ENCODE measurements around the gene RCAN2.

DNA sequence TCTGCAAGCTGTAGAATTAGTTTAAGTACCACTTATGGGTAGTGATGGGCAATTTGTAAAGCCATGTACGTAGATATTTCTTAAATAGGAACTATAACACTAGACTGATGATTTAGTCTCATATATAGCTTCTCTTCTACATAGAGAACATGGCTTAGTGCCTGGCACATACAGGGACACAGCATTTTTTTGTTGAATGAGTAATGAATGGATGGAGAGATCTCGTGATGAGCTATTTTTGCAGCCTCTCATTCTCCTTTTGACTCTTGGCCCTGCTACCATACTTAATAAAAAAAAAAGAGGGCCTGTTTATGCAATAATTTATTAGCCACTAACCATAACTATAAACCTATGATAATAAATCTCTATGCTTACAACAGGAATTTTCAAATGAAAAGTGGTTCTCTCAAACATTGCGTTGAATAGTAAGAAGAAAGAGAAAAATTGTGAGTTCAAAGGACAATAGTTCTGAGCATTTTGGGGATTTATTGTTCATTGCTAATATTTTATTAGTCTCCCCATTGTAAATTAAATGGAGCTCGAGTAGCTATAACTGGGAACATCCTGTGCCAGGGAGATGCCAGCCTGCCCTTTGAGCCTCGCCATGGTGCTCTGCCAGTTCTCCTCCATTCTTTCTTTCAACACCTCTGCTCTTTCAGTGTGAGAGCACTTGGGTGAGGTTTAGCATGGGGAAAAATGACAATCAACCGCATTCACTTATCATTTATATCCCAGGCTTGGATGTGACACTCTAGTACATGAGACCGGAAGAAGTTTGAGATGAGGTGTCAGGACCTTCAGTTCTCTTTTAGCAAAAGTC is 14.7 kb upstream of the RCAN2 start:
- TF ChIP-seq NR2C1 (IDR thresholded peaks at IDR 0.05) (no peak), NR2C1 (tag; IDR thresholded peaks at IDR 0.05) (no peak), USF2 (CRISPR knock-in tag; IDR thresholded peaks at IDR 0.05) (no peak), HDGF (IDR thresholded peaks at IDR 0.05) (no peak), EP300 (IDR thresholded peaks at IDR 0.05; ENCODE audit: low read length) (no peak), POLR2A (conservative IDR thresholded peaks at IDR 0.05) (no peak), FIP1L1 (IDR thresholded peaks at IDR 0.05; ENCODE audit: low read depth, low read length, poor library complexity, severe bottlenecking) (no peak)

Measured in K562 (cell line).